WTC11 (cell line): ENCODE results near the gene C1orf198. TPM values are rescaled to one million over a fixed set of nuclear protein-coding genes. Genes with fewer than 3 reads are reported as not detected.

Experiments used
- ATAC-seq: fragments of 200-7000 bp; cut with Tn5 transposase; 2 replicates; pipeline ENCODE4 v1.10.0; 2021; ENCODE audit warnings: mild to moderate bottlenecking, moderate library complexity
- CTCF ChIA-PET: fragments of 300-600 bp; sonication (Branson Sonifier 250); formaldehyde crosslinking; loops from one replicate; lab custom pipeline; 2021; ENCODE audit warnings: antibody characterized with exemption; lab: Charles Lee
- POLR2A ChIA-PET: fragments of 350-600 bp; sonication (Branson Sonifier 250); formaldehyde crosslinking; loops from one replicate; lab custom pipeline; 2021; ENCODE audit warnings: antibody characterized with exemption; lab: Charles Lee
- DNase-seq: peaks from one replicate; pipeline ENCODE4 v3.0.0; 2021; ENCODE audit warnings: low spot score
- H3K27ac Mint-ChIP-seq: 2 replicates; pipeline ENCODE4 v1.8.0; 2021; ENCODE audit warnings: mixed read lengths
- H3K27me3 Mint-ChIP-seq: 2 replicates; pipeline ENCODE4 v1.8.0; 2021; ENCODE audit warnings: low read depth, mild to moderate bottlenecking, moderate library complexity, mixed read lengths
- H3K36me3 Mint-ChIP-seq: 2 replicates; pipeline ENCODE4 v1.8.0; 2021; ENCODE audit warnings: mixed read lengths
- H3K4me1 Mint-ChIP-seq: 2 replicates; pipeline ENCODE4 v1.8.0; 2022; ENCODE audit warnings: mixed read lengths
- H3K4me3 Mint-ChIP-seq: 2 replicates; pipeline ENCODE4 v1.8.0; 2021; ENCODE audit warnings: mild to moderate bottlenecking, moderate library complexity, mixed read lengths
- H3K9me3 Mint-ChIP-seq: 2 replicates; pipeline ENCODE4 v1.8.0; 2021; ENCODE audit warnings: mixed read lengths
- AR ChIP-seq: fragments of 250-450 bp; sonication (Bioruptor Pico); IDR thresholded peaks from 2 replicates; pipeline ENCODE4 v1.9.0; 2021; ENCODE audit warnings: mild to moderate bottlenecking
- ATF2 ChIP-seq: sonication (generic); formaldehyde crosslinking; IDR thresholded peaks from 2 replicates; pipeline ENCODE4 v1.8.1; 2022; ENCODE audit warnings: low read depth, missing genetic modification reagents, borderline replicate concordance
- CDX4 ChIP-seq: fragments of 250-450 bp; sonication (Bioruptor Pico); IDR thresholded peaks from 2 replicates; pipeline ENCODE4 v1.9.0; 2021; ENCODE audit warnings: moderate library complexity, mild to moderate bottlenecking, inconsistent platforms, borderline replicate concordance
- E2F4 ChIP-seq: sonication (generic); formaldehyde crosslinking; IDR thresholded peaks from 2 replicates; pipeline ENCODE4 v1.8.1; 2022; ENCODE audit warnings: low read depth, mild to moderate bottlenecking, moderate library complexity, missing genetic modification reagents, borderline replicate concordance
- E2F5 ChIP-seq: sonication (generic); formaldehyde crosslinking; IDR thresholded peaks from 2 replicates; pipeline ENCODE4 v1.8.1; 2022; ENCODE audit warnings: mild to moderate bottlenecking, moderate library complexity, missing genetic modification reagents
- ELF4 ChIP-seq: sonication (generic); formaldehyde crosslinking; IDR thresholded peaks from 2 replicates; pipeline ENCODE4 v1.8.1; 2022; ENCODE audit warnings: low read depth, mild to moderate bottlenecking, moderate library complexity, missing genetic modification reagents
- ETV6 ChIP-seq: sonication (generic); formaldehyde crosslinking; IDR thresholded peaks from 2 replicates; pipeline ENCODE4 v1.8.1; 2022; ENCODE audit warnings: mild to moderate bottlenecking, missing genetic modification reagents
- GABPB1 ChIP-seq: sonication (generic); formaldehyde crosslinking; IDR thresholded peaks from 2 replicates; pipeline ENCODE4 v1.8.1; 2023; ENCODE audit warnings: mild to moderate bottlenecking, missing genetic modification reagents
- HMGXB4 ChIP-seq: sonication (generic); formaldehyde crosslinking; IDR thresholded peaks from 2 replicates; pipeline ENCODE4 v1.8.1; 2023; ENCODE audit warnings: mild to moderate bottlenecking, moderate library complexity, missing genetic modification reagents
- MXD4 ChIP-seq: fragments of 250-450 bp; sonication (Bioruptor Pico); IDR thresholded peaks from 2 replicates; pipeline ENCODE4 v1.8.0; 2021; ENCODE audit warnings: mild to moderate bottlenecking, moderate library complexity, borderline replicate concordance
- SMAD4 ChIP-seq: sonication (generic); formaldehyde crosslinking; IDR thresholded peaks from 2 replicates; pipeline ENCODE4 v1.8.0; 2022; ENCODE audit warnings: mild to moderate bottlenecking, missing genetic modification reagents
- TCF7 ChIP-seq: sonication (generic); formaldehyde crosslinking; IDR thresholded peaks from 2 replicates; pipeline ENCODE4 v1.8.0; 2022; ENCODE audit warnings: mild to moderate bottlenecking, low read depth, missing genetic modification reagents, moderate library complexity
- TP53 ChIP-seq: sonication (generic); formaldehyde crosslinking; IDR thresholded peaks from 2 replicates; pipeline ENCODE4 v1.8.1; 2023; ENCODE audit warnings: mild to moderate bottlenecking, missing genetic modification reagents
- USF2 ChIP-seq: sonication (generic); formaldehyde crosslinking; IDR thresholded peaks from 2 replicates; pipeline ENCODE4 v1.8.1; 2023; ENCODE audit warnings: mild to moderate bottlenecking, missing genetic modification reagents, moderate library complexity
- ZBTB21 ChIP-seq: sonication (generic); formaldehyde crosslinking; IDR thresholded peaks from 2 replicates; pipeline ENCODE4 v1.8.1; 2023; ENCODE audit warnings: mild to moderate bottlenecking, missing genetic modification reagents, borderline replicate concordance
- ZNF219 ChIP-seq: sonication (generic); formaldehyde crosslinking; IDR thresholded peaks from 2 replicates; pipeline ENCODE4 v1.8.0; 2023; ENCODE audit warnings: missing genetic modification reagents, mild to moderate bottlenecking, borderline replicate concordance
- ZNF317 ChIP-seq: sonication (generic); formaldehyde crosslinking; IDR thresholded peaks from 2 replicates; pipeline ENCODE4 v1.8.1; 2023; ENCODE audit warnings: low read depth, mild to moderate bottlenecking, moderate library complexity, missing genetic modification reagents, borderline replicate concordance
- ZNF671 ChIP-seq: fragments of 250-450 bp; sonication (Bioruptor Pico); IDR thresholded peaks from 2 replicates; pipeline ENCODE4 v1.8.0; 2021; ENCODE audit warnings: mild to moderate bottlenecking
- total RNA-seq: library from RNA; stranded (reverse); gene quantifications from 3 replicates; pipeline ENCODE4 v1.2.3, GENCODE V29; 2021

The C1orf198 gene
- total RNA-seq, 1 experiment from 2014 or later = 26.9 TPM

- no peak for TF ChIP-seq ZNF219 (CRISPR knock-in tag)
Observed at GRCh38 chr1:230868736-230869385, 540 bp upstream of the C1orf198 start (continued).

- Mint-ChIP-seq H3K27me3 (peaks cover 12% of the 10 kb centered on the region), H3K9me3 (no peaks in the 10 kb centered on the region), H3K36me3 (0 out of 2 replicates have a peak, but pooled peaks cover 3% of the 10 kb centered on the region), H3K4me1 (peaks cover 41% of the 10 kb centered on the region), H3K4me3 (peak overlapping the region; percentile 84), H3K27ac (no peak overlapping the region)
- TF ChIP-seq MXD4 (no peak), E2F5 (CRISPR knock-in tag) (no peak), E2F4 (CRISPR knock-in tag) (no peak), USF2 (CRISPR knock-in tag) (no peak), ZBTB21 (CRISPR knock-in tag) (no peak), ZNF671 (CRISPR knock-in tag) (no peak), HMGXB4 (CRISPR knock-in tag) (no peak), ETV6 (no peak), TCF7 (no peak), ELF4 (no peak), CDX4 (CRISPR knock-in tag) (no peak), ZNF317 (no peak), GABPB1 (CRISPR knock-in tag) (no peak), SMAD4 (no peak), TP53 (no peak), ATF2 (no peak), AR (no peak)
- no peak for ATAC-seq
- DNase-seq = no peak
- ChIA-PET CTCF (interaction anchor here (0.9 kb wide), 1 partner anchor 28 kb away, joined by 3 read pairs; no protein-coding TSS in a partner anchor), POLR2A (interaction anchor here (1.3 kb wide), 1 partner anchor 13 kb away, joined by 4 read pairs; no protein-coding TSS in a partner anchor)
Observed at GRCh38 chr1:230867101-230867902, 1.0 kb downstream of the C1orf198 start.
